Heart left ventricle (tissue), 13 donors: ENCODE measurements around the gene SORCS1.

ENCODE experiments used
- POLR2A ChIP-seq, 2 donors: fragments of 450-650 bp; IDR thresholded peaks; one replicate each; pipeline ENCODE4 v1.6.1; 2017; ENCODE audit warnings: antibody characterized with exemption in 2 of 2, mild to moderate bottlenecking in 2 of 2, moderate library complexity in 2 of 2
- TF ChIP-seq, protein P1 (sequence below), 12 donors: fragments of 200-600 bp; sonication (generic) in 4 of 12; IDR thresholded peaks; one replicate each; pipeline versions ENCODE4 v1.5.0 to v1.8.0; 2018 to 2022; ENCODE audit warnings: antibody characterized with exemption in 12 of 12, mild to moderate bottlenecking in 5 of 12
- donor health status: ischemic (EF 13 %, LVEDD 7.1; RV severe dilation, severe dysfunction).
- donor health status: DM: no; HTN: yes; CAD: no.
- donor health status: DM: no; HTN: no; CAD: no.
- donor health status: ischemic (EF 25% LVEDD 6.9; RV normal size, moderate dysfunction).
- donor health status: ischemic (EF 25% LVEDD 5.7; RV mildly dilated, moderate dysfunction).
- donor health status: ischemic (EF 35%, LVEDD 5.7; RV mildly dilated, moderate dysfunction).
- donor health status: nonischemic (EF 11% LVEDD 7.7; RV severe dilation, severe dysfunction).
- donor health status: DM: yes; HTN: yes; CAD: no.
- donor health status: PGD.
- donor health status: ischemic (EF 29% LVEDD 5.4; RV normal size, mild dysfunction).
- donor health status: nonischemic (EF 23%, LVEDD 6.1; RV moderate dilation, normal function).

DNA sequence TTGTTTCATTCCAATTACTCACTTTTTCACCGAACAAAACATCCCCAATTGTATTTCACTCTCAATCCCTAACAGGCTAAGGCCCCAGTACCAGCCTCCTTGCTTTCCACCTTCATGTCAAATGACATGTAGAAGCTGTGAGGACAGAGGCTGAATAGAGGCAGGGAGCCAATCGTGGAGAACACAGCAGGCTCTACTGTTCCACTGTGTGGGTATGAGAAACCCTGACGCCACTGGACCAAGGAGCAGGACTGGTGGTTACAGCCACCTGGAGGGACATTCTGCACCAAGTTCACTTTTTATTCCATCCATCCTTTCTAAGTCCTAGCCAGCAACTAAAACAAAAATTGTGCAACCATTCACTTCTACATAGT, 502.8 kb downstream of the SORCS1 start:
- TF ChIP-seq POLR2A (IDR thresholded peaks at IDR 0.05): no peak
- TF ChIP-seq, protein P1, sequence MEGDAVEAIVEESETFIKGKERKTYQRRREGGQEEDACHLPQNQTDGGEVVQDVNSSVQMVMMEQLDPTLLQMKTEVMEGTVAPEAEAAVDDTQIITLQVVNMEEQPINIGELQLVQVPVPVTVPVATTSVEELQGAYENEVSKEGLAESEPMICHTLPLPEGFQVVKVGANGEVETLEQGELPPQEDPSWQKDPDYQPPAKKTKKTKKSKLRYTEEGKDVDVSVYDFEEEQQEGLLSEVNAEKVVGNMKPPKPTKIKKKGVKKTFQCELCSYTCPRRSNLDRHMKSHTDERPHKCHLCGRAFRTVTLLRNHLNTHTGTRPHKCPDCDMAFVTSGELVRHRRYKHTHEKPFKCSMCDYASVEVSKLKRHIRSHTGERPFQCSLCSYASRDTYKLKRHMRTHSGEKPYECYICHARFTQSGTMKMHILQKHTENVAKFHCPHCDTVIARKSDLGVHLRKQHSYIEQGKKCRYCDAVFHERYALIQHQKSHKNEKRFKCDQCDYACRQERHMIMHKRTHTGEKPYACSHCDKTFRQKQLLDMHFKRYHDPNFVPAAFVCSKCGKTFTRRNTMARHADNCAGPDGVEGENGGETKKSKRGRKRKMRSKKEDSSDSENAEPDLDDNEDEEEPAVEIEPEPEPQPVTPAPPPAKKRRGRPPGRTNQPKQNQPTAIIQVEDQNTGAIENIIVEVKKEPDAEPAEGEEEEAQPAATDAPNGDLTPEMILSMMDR (IDR thresholded peaks at IDR 0.05): no peak
